GM19395 (cell line): ENCODE results near the gene GNAI3.
A peak's percentile ranks its signal among the peaks of the same experiment; 100 is the strongest.

Source experiments
- ATAC-seq: cut with Tn5 transposase; IDR thresholded peaks from one replicate; pipeline ENCODE4 v1.9.1; 2021; ENCODE audit warnings: mild to moderate bottlenecking, moderate library complexity; ENCODE audit not compliant: unreplicated experiment

GNAI3 gene

GRCh38 chr1:109543988-109544735, 4.3 kb upstream of the GNAI3 start:
- no peak for ATAC-seq

GRCh38 chr1:109546311-109547109, 1.9 kb upstream of the GNAI3 start:
- ATAC-seq: peak; percentile 55

GRCh38 chr1:109547463-109548320, 723 bp upstream of the GNAI3 start:
- peak; percentile 18 for ATAC-seq

- ATAC-seq: no peak
Observed at GRCh38 chr1:109556563-109556962, 8.1 kb downstream of the GNAI3 start.

GRCh38 chr1:109557520-109557919, 9.1 kb downstream of the GNAI3 start:
- no peak for ATAC-seq

- no peak for ATAC-seq
Observed at GRCh38 chr1:109559995-109560394, 11.6 kb downstream of the GNAI3 start.

- ATAC-seq: no peak
Observed at GRCh38 chr1:109564194-109564878, 15.9 kb downstream of the GNAI3 start.

GRCh38 chr1:109565241-109565640, 16.8 kb downstream of the GNAI3 start:
- no peak for ATAC-seq

GRCh38 chr1:109566982-109567381, 18.6 kb downstream of the GNAI3 start:
- no peak for ATAC-seq

GRCh38 chr1:109567877-109568672, 19.7 kb downstream of the GNAI3 start:
- no peak for ATAC-seq

GRCh38 chr1:109569323-109569722, 20.9 kb downstream of the GNAI3 start:
- ATAC-seq: no peak

GRCh38 chr1:109570414-109570813, 22.0 kb downstream of the GNAI3 start:
- no peak for ATAC-seq

- ATAC-seq: no peak
Observed at GRCh38 chr1:109573785-109574184, 25.4 kb downstream of the GNAI3 start.

- no peak for ATAC-seq
Observed at GRCh38 chr1:109578947-109579443, 30.6 kb downstream of the GNAI3 start.

GRCh38 chr1:109579491-109579890, 31.1 kb downstream of the GNAI3 start:
- no peak for ATAC-seq

- ATAC-seq: no peak
Observed at GRCh38 chr1:109582021-109582420, 33.6 kb downstream of the GNAI3 start.

- no peak for ATAC-seq
Observed at GRCh38 chr1:109584766-109585165, 36.4 kb downstream of the GNAI3 start.

GRCh38 chr1:109586055-109586454, 37.6 kb downstream of the GNAI3 start:
- no peak for ATAC-seq

- ATAC-seq: no peak
Observed at GRCh38 chr1:109589177-109589576, 40.8 kb downstream of the GNAI3 start.

GRCh38 chr1:109589679-109590078, 41.3 kb downstream of the GNAI3 start:
- ATAC-seq: no peak
